Omental fat pad (tissue), 4 donors: ENCODE results near the gene CRYBG2. TPM values are rescaled to one million over a fixed set of nuclear protein-coding genes. Genes with fewer than 3 reads are reported as not detected.
"Not testable (repeated sequence)": the region's sequence is repeated elsewhere in the genome, so short reads cannot be mapped to it uniquely, and the experiment has no call there.

Experiments used
- ATAC-seq: fragments of 150-250 bp; one replicate; pipeline ENCODE4 v1.9.1; 2016; ENCODE audit warnings: mild to moderate bottlenecking, moderate library complexity; ENCODE audit not compliant: low FRiP score
- DNase-seq: peaks from one replicate; pipeline ENCODE4 v3.0.0-alpha.2; 2019; ENCODE audit warnings: low spot score
- CTCF ChIP-seq, 3 donors: fragments of 450-650 bp; IDR thresholded peaks; one replicate each; pipeline ENCODE4 v1.5.1; 2016 to 2017; ENCODE audit warnings: antibody characterized with exemption in 3 of 3, mild to moderate bottlenecking in 3 of 3, moderate library complexity in 2 of 3
- total RNA-seq, 4 donors: library from RNA; depleted of rRNA; stranded (reverse); fragments of >200 nt; gene quantifications; one replicate each; pipeline ENCODE4 v1.1.0, GENCODE V29; 2016

CRYBG2 gene
- total RNA-seq, 4 donors from 2014 or later: not detected

- no peak for TF ChIP-seq CTCF (IDR thresholded peaks at IDR 0.05)
- DNase-seq: no peak
- peak; percentile 94 for ATAC-seq
These were observed 24.4 kb upstream of the CRYBG2 start for GRCh38 chr1:26378088-26378878.

GRCh38 chr1:26376050-26376449 is 22.1 kb upstream of the CRYBG2 start:
- DNase-seq (no peak), ATAC-seq (no peak)
- TF ChIP-seq CTCF (IDR thresholded peaks at IDR 0.05): no peak

GRCh38 chr1:26375081-26375480 is 21.2 kb upstream of the CRYBG2 start:
- DNase-seq (no peak), ATAC-seq (no peak)
- TF ChIP-seq CTCF (IDR thresholded peaks at IDR 0.05): no peak

GRCh38 chr1:26374361-26374760 is 20.4 kb upstream of the CRYBG2 start:
- not testable (repeated sequence) for DNase-seq, ATAC-seq

- TF ChIP-seq CTCF (IDR thresholded peaks at IDR 0.05): no peak
- ATAC-seq: no peak
- DNase-seq: no peak
These were observed 19.9 kb upstream of the CRYBG2 start for GRCh38 chr1:26373789-26374188.

GRCh38 chr1:26373281-26373680 is 19.4 kb upstream of the CRYBG2 start:
- TF ChIP-seq CTCF (IDR thresholded peaks at IDR 0.05): no peak
- ATAC-seq (no peak), DNase-seq (no peak)

GRCh38 chr1:26372611-26373010 is 18.7 kb upstream of the CRYBG2 start, which contains the start of gene ZNF683:
Gene ZNF683, minus strand, starts transcription at chr1:26372750. Its CDS starts 4,179 bp downstream, at chr1:26368571.
- ATAC-seq, DNase-seq: not testable (repeated sequence)

- ATAC-seq (no peak), DNase-seq (no peak)
- TF ChIP-seq CTCF (IDR thresholded peaks at IDR 0.05): no peak
These were observed 18.1 kb upstream of the CRYBG2 start for GRCh38 chr1:26372039-26372438.
